ELR (cell line): ENCODE results near the gene KIFC3.
"Not testable (repeated sequence)": the region's sequence is repeated elsewhere in the genome, so short reads cannot be mapped to it uniquely, and the experiment has no call there.

ENCODE experiments used
- DNase-seq: peaks from one replicate; pipeline ENCODE4 v3.0.0-alpha.2; 2015; ENCODE audit warnings: low read depth

KIFC3 gene, protein sequence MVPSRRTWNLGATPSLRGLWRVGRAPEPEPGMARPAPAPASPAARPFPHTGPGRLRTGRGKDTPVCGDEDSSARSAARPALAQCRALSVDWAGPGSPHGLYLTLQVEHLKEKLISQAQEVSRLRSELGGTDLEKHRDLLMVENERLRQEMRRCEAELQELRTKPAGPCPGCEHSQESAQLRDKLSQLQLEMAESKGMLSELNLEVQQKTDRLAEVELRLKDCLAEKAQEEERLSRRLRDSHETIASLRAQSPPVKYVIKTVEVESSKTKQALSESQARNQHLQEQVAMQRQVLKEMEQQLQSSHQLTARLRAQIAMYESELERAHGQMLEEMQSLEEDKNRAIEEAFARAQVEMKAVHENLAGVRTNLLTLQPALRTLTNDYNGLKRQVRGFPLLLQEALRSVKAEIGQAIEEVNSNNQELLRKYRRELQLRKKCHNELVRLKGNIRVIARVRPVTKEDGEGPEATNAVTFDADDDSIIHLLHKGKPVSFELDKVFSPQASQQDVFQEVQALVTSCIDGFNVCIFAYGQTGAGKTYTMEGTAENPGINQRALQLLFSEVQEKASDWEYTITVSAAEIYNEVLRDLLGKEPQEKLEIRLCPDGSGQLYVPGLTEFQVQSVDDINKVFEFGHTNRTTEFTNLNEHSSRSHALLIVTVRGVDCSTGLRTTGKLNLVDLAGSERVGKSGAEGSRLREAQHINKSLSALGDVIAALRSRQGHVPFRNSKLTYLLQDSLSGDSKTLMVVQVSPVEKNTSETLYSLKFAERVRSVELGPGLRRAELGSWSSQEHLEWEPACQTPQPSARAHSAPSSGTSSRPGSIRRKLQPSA

DNA sequence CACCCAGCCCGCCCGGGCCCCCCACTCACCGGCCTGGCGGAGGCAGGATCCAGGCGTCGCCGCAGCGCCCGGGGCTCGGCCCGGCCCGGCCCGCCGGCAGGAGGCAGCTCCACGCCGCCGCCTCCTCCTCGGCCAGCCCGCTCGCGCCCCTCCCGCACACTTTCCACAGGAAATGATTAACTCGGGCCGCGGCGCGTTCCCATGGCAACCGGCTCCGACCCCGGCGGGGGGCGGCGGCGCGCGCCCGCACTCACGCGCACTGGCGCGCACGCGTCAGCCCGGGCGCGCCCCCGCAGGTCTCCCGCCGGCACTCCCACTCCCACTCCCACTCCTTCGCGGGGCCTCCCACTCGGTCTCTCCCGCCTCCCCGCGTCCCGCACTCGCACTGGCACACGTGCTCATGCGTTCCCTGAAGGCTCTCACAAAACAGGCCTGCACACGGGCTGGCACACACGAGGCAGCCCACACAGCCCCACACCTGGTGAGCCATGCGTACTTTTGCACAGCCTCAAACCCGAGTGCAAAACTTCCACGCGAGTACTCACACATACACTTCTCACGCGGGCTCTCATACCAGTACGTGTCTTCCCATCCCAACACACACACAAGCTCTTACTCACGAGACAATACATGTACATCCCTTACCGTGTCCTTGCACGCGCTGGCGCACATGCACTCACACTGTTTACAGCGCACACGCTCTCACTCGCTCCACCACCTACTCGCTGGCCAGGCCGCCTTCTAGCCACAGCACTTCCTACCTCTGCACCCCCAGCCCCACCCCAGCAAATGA, at the start of gene KIFC3:
Gene KIFC3, minus strand, starts transcription at position 151 of the 793 bp plus-strand sequence. CDS start 4,248 bp downstream, outside the sequence.
- peak; percentile 92 for DNase-seq

DNA sequence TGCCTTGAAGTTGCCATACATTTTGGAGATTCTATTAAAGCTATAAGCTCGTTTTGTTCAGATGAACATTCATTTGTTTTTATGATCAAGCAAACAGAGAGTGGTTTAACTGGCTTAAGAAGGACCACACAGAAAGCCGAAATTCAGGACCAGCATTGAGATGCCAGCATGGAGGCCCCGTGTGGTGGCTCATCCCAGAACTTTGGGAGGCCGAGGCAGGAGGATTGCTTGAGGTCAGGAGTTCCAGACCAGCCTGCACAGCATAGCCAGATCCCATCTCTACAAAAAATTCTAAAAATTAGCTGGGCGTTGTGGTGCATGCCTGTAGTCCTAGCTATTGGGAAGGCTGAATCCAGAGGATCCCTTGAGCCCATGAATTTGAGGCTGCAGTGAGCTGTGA, 45.9 kb upstream of the KIFC3 start:
- DNase-seq, result no peak

DNA sequence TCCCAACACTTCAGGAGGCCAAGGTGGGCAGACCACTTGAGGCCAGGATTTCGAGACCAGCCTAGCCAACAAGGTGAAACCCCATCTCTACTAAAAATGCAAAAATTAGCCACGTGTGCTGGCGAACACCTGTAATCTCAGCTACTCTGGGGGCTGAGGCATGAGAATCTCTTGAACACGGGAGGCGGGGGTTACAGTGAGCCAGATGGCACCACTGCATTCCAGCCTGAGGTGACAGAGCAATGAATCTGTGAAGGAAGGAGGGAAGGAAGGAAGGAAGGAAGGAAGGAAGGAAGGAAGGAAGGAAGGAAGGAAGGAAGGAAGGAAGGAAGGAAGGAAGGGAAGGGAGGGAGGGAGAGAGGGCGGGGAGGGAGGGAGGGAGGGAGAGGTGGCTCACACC, 44.6 kb upstream of the KIFC3 start:
- not testable (repeated sequence) for DNase-seq

DNA sequence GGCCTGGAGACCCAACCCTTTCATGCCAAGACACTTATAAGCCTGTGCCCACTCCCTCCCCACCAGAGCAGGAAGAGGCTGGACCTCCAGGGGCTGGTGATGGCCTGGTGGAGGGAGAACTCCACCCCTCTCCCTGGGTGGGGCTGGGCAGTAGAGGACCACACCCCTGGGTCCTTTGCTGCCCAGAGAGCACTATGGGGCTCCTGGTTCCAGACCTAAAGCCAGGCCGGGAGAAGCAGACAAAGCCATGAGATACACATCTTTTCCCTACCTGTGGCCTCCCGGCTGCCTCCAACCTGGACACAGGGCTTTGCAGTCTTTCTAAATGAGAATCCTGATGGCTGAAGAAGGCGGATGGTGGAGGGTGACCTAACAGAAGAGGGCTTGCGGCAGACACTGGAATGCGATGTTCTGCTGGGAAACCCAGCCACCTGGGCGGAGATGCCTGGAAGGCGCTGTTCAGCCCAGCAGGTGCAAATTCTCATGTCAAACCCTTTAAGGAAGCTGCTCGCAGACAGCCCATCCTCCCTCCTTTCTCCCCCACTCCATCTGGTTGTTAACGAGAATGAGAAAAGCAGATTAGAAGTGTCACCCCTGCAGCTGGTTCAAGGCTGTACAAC, 43.9 kb upstream of the KIFC3 start:
- DNase-seq, result no peak

DNA sequence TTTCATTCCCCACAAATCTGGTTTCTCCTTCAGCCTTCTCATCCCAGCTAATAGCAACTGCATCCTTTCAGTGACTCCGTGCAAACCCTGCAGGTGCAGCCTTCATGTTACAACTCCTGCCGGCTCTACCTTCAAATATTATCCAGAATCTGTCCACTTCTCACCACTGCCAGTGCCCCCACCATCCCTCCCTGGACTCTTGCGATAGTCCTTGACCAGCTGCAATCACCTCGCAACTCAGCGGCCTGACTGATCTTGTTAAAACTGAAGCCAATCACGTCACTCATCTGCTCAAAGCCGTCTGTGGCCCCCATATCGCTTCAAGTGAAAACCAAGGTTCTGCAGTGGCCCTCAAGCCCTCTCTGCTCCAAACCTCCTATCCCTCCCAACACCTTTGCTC, 42.8 kb upstream of the KIFC3 start:
- no peak for DNase-seq

DNA sequence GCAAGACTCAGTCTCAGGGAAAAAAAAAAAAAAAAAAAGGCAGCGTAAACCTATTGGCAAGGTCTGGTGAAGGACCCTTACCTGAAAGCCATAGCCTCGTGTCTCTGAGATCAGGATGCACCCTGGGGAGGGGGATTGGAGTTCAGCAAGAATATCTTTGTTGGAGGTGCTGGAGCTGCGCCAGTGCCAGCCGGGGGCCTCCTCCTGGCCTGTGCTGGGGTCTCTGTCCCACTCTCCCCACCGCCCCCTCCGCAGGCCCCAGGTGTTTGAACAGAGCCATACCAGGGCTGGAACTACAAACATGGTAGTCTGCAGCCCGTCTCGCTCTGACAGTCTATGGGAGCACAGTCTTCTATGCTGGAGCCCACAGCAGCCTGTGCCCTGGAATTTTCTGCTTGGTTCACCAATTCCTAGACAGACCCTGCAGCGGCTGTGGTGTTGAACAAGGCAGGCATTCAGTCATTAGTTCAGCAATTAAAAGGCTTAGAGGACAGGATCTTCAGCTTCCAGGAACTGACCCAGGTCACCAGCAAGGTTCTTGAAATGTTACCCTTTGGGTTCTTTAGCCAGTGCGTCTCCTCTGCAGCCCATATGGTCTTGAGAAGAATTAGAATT, 42.2 kb upstream of the KIFC3 start:
- no peak for DNase-seq

DNA sequence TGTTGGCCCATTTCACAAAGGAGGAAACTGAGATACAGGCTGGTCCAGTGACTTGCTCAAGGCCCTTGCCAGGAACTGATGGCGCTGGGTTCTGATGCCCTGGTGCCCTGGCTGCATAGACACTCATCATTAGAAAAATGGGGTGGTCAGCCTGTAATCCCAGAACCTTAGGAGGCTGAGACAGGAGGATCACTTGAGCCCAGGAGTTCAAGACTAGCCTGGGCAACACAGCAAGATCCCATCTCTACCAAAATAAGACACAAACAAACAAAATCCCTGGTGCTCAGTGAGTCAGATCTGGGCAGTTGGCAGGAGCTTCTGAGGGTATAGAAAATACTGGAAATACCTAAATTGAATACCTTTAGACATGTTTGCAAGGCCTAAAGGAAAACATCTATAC, 41.1 kb upstream of the KIFC3 start:
- DNase-seq, result no peak

DNA sequence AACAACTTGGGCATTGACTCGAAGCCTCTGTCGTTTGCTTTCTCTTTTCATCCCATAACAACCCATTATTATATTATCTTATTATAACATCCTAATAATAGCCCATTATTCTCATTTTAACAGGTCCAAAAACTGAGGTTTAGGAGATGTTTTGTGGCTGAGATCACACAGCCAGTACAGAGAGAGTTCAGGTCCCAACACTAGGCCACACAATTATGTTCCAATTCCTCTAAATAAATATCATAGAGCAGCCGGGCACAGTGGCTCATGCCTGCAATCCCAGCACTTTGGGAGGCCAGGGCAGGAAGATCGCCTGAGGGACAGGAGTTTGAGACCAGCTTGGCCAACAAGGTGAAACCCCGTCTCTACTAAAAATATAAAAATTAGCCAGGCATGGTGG, 40.3 kb upstream of the KIFC3 start:
- no peak for DNase-seq

DNA sequence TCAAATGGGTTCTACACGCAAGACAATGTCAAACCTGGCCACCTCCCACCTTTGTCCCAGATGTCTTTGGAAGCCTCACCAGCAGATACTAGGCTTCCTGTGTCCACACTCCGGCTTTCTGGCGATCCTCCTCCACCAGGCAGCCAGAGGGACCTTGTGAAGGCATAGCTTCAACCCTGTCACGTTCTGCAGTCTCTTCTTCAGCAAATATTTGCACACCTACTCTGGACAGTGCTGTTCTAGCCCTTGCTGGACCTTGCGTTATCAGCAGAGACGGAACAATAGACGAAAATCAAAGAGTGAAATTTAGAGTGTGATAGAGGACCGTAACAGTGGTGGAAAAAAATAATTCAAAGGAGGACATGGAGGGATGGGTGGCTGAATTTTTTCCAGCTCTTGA, 38.5 kb upstream of the KIFC3 start:
- DNase-seq, result no peak

DNA sequence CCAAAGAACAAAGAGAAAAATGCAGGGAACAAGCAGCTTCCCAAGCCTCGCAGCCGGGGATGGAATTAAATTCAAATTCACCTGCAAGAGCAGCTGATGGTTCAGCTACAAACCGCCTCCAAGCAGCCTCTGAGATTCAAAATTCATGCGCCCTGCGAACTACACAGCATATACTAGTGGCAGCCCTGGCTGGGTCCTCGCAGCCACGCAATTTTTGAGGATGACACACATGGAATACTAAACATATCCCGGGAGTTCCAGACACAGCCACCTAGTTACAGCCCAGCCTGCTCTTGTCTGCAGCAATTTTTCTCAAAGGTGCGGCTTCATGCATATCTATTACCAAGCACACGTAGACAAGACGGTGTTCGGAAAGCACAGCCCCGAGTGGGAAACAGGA, 35.9 kb upstream of the KIFC3 start:
- DNase-seq, result no peak

DNA sequence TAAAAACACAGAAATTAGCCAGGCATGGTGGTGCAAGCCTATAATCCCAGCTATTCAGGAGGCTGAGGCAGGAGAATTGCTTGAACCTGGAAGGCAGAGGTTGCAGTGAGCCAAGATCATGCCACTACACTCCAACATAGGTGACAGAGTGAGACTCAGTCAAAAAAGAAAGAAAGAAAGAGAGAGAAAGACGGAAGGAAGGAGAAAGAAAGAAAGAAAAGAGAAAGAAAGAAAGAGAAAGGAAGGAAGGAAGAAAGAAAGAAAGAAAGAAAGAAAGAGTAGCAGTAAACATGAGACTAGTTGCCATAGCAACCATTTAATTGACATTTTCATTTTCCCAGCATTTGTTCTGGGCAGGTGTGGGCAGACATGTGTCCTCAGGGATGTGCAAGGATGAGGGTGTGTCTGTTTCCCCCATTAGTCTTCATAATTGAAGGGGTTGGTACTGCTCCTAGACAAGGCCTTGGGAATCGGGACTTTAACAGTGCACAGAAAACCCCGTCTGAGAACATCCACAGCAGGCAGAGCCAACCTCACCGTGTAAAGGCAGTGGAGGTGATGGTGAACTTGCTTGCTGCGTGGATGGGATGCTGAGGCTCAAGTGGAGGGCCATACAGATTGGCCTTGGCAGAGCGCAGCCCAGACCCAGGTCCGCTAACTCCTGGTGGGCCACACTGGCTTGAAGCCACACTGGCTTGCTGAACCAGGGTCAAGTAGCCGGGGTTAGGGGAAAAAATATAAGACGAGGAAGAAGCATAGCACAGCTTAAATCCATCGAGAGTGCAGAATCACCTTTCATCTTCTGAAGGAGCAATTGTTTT, 35.2 kb upstream of the KIFC3 start:
- DNase-seq, result no peak

DNA sequence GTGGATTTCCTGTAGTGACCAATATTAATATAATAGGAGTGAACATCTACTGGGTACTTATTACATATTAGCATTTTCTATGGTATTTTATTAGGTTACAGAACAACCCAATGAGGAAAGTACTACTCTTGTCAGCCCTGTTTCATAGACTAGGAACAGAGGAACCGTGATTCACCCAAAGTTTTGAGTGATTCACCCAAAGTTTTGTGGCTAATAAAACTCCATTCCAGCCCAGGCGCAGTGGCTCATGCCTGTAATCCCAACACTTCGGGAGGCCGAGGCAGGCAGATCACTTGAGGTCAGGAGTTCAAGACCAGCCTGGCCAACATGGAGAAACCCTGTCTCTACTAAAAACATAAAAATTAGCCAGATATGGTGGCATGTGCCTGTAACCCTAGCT, 33.1 kb upstream of the KIFC3 start:
- peak; percentile 92 for DNase-seq

DNA sequence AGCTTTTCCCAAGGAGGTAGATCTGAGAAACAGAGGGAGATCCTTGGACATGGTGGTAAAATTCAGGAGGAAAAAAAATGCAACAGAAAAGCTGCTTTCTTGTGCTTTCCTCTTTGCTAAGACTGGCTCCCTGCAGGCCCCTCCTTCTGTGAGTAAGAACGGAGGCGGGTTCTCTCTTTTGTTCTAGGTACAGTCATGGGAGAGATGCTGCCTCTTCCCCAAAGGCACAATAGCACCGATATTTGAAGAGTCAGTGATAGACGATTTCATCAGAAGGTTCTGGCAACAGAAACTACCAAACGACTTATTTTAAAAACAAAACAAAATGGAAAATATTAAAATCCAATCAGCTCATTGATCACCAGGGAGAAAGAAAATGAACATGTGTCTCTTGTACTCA, 32.6 kb upstream of the KIFC3 start:
- DNase-seq, result peak; percentile 83

DNA sequence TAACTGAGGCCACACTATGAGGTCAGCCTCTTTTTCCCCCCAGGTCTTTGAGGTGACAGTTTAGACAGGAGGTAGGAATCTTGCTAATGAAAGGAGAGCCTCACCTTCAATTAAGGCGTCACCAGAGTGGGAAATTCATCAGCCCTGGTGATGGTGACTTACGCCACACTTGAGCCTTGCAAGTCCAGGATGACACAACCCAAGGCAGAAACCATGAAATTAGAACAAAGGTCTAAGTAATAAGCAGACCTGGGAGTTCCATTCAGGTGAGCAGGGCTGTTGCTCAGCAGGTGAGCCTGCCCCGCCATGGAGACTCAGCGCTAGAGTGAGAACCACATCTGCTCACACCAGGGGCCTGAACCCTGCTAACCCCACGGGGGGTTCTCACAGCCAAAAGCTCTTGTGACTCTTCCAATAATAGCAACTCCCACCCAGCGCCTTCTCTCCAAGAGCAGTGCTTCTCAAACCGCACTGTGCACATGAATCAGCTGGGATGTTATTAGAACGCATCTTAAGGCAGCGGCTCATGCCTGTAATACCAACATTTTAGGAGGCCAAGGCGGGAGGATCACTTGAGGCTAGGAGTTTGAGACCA, 28.7 kb upstream of the KIFC3 start:
- DNase-seq, result no peak

DNA sequence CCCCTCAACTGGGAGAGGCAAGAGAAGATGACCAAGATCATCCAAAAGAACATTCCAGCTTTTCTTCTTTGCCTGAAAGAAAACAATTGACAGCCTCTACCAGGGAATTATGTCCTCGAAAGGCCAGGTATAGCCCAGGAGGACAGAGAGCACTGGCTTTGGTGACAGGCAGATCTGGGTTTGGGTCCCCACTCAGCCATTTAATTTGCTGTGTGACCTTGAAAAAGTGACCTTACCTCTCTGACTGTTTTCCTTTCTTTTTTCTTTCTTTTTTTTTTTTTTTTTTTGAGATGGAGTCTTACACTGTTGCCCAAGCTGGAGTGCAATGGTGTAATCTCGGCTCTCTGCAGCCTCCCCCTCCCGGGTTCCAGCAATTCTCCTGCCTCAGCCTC, 27.7 kb upstream of the KIFC3 start:
- DNase-seq, result no peak

DNA sequence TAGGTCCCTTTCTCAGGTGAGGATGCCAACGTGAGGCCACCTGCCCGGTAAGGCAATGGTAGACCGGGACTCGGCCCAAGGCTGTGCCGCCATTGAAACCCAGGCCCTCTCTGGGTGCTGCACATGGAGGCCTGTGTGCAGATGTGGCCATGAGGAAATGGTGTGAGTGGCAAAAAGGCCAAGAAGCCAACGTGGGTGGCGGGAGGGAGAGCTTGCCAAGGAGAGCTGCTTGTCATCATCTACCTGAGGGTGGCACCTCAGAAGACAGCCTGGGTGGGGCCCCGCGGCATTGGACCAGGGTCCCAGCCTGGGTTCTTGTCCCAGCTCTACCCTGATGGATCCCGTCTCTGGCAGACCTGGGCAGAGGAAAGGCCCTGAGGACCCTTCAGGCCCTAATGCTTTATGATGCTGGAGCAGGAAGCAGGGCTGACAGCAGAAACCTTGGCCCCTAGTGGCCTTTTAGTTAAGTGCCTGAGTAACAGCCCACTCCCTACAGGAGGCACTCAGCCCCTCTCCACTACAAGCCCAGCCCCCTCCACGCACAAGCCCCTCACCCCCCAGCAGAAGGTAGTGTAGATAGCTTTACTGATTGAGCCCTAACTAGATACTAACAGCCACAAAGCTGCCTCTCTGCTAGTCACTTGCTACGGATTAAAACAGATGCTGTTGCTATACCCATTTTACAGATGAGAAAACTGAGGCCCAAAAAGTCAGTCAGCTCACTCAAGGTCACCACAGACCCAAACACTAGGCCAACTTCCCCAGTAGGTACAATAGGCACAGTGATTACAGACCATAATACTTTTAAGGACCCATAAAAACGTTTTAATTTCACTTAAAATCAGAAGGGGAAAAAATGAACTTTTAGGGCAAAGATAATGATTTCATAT, 26.2 kb upstream of the KIFC3 start:
- DNase-seq, result no peak

DNA sequence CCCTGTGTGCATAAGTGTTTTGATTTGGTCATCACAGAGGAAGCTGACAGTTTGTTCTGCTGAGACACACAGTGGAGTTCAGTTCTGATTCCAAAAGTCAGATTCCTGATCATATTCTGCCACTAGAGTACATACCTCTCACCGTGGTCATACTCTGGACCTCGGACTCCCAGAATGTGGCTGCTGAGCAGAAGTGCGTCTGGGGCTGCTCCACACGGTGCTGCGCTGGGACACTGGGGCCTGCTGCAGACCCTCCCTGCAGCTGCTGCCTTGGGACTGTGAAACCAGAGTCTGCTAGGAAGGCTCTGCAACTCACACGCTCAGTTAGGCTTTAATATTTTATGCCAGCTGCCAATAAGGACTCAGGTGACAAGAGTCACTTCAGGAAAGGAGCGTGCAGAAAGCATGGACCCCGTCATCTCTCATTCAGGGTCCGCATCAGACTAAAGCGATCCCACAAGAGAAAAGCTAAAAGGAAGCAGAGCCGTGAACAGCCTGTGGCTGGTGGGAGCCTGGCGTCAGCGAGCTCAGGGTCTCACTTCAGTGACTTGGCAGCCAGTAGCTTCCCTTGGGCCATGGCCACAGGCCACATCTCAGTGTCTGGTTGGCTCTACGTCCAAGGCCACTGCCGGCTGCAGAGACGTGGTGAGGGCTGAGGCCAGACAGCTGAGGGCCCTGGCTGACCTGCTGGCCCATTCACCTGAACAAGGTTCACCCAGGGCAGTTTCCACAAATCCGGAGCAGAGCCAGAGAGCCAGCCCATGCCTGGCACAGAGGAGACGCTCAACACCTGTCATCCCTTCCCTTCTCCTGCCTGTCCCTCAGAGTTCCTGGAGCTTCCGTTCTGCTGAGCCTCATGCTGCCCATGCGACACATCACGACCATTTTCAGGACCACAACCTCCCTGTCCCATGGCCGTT, 24.7 kb upstream of the KIFC3 start:
- DNase-seq, result no peak

DNA sequence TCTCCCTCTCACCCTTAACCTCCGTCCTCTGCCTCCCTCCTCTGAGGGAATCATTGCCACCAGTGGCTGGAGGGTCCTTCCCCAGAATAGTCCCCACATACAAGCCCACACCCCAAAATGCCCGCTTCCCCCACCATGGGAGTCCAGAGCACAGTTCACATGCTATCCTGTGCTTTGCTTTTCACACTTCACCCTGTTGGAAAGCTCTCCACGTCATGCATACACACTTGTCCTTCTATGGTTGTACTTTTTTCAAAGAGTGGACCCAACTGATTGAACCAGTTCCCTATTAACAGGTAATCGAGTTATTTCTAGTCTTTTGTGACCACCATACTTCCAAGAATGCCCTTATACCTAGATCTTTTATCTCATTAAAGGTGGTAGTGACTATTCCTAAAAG, 23.8 kb upstream of the KIFC3 start:
- DNase-seq, result no peak
